SKM-1 (cell line): ENCODE measurements around the gene MED27.

Source experiments
- DNase-seq: peaks from one replicate; lab custom pipeline; 2025; ENCODE audit not compliant: unreplicated experiment; lab: John Stamatoyannopoulos, UW

The MED27 gene, protein sequence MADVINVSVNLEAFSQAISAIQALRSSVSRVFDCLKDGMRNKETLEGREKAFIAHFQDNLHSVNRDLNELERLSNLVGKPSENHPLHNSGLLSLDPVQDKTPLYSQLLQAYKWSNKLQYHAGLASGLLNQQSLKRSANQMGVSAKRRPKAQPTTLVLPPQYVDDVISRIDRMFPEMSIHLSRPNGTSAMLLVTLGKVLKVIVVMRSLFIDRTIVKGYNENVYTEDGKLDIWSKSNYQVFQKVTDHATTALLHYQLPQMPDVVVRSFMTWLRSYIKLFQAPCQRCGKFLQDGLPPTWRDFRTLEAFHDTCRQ

DNA sequence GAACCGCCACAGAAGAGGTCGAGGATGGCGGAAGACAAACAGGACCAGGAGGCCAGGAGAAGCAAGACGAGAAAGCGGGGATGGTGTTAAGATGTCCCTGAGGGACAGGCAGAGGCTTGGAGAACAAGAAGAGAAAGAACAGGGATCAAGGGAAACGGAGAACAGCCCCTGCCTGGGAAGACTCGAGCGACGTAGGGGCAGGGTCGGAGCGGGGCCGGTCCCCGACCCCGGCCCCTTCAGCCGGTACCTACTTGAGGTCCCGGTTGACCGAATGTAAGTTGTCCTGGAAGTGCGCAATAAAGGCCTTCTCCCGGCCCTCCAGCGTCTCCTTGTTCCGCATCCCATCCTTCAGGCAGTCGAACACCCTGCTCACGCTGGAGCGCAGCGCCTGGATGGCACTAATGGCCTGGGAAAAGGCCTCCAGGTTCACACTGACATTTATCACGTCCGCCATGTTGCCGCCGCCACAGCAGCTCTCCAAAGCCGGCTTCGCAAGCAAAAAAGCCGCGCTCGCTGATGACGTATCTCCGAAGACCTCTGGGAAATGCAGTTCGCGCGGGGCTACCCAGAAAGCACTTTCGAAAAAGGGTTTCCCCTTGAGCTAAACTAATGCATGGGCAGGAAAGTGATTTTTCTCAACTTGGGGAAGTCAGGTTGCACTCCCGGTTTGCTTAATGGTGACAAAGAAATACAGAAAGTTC, at the start of gene MED27:
TSS of gene MED27 (minus strand) at position 477 of the 701 bp plus-strand sequence. CDS start at position 454, 23 bp downstream.
- peak; percentile 82 for DNase-seq

DNA sequence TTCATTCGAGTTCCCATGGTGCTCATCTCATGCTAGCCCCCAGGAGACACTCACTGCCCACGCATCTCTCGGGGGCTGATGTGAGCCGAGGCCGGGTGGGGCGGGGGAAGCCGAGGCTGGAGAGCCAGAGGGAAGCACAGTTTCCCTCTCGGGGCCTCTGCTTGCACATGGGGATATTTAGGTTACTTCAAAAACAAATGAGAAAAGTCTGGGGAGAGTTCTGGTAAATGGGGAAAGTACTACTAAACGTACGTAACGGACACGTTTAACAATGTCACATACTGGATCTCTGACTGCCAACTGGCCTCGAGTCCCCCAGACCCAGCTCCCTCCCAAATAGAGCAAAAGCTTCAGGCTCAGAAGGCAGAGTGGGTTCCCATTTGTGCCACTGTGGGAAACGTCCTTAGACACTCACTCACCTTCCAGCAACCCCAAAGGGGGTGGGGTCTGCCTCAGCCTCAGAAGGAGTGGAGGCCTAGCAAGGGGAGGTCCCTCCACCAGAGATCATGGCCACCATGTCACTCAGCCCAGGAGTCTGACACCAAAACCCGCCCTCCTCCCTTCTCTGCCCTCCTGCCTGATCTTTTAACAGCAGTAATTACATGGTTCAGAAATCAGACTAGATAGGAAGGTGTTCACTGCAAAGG, 48.3 kb upstream of the MED27 start:
- no peak for DNase-seq

DNA sequence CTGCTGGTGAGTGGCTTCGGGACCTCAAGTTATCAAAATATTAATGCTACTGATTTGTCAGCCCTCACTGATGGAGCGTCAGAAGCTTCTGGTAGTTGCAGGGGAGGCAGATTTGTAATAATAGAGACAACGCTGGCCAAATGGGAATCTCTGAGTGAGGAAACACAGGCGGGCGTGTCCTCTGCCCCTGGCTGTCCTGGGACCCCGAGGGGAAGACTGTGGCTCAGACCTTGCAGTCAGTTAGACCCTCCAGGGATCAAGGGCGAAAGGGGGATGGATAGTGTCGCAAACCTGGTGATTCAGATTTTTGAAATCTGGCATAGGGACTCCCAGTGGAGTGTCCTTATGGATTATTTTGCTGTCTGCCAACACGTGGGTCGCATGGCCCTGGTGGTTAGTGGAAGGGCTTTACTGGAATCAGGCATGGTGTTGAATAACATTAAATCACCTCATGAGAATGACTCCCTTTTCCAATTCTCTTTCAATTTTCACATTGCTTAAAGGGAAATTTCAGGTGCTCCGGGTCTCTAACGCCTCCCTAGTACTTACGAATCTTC, 47.1 kb upstream of the MED27 start:
- DNase-seq, result no peak

DNA sequence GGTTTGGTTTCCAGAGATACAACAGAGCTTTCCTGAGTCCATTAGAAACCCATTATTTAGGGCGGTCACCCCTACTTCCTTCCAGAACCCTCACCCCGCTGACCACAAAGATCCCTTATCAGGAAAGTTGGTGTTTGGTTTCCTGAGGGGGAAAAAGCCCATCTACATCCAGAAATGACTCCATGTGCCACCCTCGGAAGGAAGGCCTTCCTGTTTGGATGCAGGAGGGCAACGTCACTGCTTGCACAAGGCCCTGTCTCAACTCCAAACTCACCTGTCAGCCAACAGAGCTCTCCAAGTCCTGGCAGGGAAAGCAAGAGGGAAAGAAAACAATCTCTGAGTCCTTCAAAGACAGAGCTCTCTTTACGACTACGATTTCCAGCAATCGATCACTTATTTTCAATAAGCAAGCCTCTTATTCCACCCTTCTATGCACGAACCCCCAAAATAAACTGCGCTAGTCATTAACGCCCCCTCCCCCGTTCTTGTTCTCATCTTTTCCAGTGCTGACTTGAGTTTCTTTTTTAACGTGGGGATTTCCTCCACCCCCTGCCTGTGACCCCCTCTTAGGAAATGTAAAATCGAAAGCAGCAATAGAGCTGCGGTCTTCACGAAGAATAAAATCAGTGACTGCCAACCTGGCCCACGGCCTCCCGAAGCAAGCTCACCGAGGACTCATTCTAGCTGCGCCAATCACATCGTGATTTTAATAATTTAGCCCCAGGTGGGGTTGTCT, 46.4 kb upstream of the MED27 start:
- DNase-seq, result no peak

DNA sequence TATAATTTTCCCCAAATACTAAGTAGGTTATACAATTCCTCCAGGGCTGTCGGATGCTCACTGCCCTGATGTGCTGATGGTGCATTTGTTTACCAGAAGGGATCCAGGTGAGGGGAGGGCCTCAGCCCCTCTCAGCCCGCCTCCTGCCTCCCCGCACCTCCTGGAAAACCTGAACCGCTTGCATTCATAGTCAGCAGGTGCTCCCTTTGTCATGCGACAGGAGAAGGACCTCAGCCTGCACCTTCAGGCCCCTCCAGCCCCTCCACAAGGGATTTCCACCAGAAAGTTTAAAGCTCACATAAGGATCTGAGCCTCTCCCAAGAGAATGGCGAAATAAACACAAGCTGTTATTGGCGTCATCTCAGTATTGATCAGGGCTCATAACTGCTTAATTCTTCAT, 45.7 kb upstream of the MED27 start:
- DNase-seq, result no peak

DNA sequence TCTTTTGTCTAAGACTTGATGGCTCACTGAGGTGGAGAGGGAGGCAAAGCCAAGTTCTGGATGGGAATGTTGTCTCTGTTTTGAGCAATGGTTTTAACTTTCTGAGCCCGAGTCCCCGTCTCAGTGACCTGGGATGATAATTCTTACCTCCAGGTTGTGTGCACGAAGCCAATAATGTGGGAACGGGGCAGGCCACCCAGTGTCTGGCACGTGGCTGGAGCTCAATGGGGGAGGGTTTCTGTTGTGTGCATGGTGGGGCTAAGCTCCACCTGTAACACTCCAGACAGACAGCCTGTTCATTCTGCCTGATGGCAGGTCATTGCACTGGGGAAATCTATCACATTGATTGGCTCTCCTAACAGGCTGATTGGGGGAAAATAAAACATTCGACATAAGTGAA, 45.1 kb upstream of the MED27 start:
- no peak for DNase-seq

DNA sequence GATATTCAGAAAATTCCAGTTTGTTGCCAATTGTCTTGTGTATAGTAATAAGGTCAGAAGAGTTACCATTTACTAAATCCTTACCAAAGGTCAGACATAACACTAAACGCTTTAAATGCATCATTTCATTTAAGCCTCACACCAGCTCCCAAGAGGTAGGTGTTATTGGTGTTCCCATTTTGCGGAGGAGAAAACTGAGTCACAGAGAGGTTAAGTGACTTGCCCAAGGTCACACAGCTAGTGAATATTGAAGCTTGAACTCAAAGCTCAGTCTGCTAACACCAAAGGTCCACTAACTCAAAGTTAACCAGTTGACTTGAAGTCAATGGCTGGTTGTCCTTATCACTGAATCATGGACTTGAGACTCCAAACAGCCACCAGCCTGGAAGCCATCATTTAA, 41.4 kb upstream of the MED27 start:
- DNase-seq, result no peak

DNA sequence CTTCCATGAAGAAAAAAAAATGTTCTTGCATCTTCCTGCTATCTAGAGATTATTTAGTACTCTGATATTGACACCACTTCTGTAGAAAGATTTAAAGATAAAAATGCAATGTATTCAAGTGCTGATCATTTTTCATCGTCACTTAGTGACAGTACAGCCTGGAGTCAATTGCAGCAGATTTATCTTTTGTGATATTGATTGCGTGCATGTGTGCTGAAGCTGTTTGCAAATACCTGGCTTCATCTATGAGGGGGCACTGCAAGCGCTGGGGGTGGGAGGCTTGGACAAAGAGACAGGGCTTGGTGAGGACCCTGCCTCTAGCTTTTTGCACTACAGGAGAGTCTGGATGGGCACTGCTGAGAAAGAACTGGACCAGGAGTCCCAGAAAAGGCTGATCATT, 38.0 kb upstream of the MED27 start:
- DNase-seq, result no peak

DNA sequence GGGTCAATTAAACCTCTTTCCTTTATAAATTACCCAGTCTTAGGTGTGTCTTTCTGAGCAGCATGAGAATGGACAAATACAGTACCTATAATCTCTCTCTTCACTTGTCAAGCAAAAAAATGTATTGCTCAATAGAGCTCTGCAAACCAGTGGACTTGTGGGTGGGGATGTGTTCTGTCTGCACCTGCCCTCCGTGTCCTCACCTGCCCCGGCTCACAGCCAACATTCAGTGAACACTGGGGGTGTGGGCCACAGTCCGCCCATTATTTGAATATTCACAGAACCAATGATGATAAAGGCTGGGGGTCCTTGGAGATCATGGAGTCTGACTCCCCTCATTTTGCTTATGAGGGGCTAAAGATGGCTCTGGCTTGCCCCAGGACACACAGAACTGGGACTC, 36.9 kb upstream of the MED27 start:
- no peak for DNase-seq

DNA sequence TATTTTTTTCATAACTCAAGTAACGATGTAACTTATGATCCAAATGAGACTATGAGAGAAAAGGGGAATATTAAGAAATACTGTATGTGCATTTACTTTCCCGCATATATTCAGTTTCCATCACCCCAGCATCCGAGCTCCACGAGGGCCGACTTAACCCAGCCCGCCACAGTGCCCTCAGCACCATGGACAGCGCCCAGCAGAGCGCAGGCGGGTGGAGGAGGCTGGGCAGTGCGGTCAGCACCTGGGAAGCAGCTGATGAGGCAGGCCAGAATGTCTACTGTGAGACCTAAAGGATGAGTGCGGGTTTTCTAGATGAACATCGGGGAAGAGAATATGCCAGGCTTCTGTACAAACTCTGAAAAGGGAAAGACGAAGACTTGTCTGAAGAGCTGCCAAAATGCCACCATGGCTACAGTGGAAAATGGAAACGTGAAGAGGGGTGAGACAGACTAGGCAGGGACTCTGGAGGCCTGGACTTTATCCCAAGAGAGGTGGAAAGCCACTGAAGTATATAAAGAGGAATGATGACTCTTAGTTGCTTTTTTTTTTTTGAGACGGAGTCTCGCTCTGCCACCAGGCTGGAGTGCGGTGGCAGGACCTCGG, 34.5 kb upstream of the MED27 start:
- DNase-seq, result no peak

DNA sequence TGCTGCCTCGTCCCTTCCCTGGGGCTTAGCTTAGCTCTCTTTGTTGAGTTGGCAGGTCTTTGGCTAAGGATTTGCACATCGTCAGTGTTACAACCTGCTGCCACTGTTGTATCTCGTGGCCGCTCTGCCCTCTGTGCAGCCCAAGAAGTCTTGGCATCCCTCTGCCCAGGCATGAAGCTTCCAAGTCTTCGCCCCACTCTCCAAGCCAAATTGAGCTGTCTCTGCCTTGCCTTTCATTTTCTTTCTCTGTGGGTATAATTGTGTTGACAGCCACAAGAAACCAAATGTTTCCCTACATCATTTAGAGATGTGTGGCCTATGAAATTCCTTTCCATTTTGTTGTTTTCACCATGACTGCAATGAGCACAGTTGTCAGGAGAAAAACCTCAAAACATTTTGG, 29.6 kb upstream of the MED27 start:
- DNase-seq, result no peak

DNA sequence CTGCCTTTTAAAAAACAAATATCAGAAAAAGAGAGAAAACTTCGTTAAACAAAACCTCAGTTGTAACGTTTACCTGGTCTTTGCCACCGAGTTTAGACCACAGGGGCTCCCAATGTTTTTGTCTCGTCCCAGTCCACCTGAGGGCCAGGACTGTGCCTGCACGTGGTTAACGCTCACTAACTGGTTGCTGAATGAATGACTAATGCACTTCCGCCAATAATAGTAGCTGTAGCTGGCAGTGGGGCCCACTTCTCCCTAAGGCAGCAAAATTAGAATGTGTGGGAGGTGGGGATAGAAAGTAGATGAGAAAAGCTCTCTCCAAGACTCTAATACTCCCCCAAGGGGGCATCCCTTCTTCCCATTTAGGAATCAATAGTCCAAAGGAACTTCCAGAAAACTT, 29.1 kb upstream of the MED27 start:
- DNase-seq, result no peak

DNA sequence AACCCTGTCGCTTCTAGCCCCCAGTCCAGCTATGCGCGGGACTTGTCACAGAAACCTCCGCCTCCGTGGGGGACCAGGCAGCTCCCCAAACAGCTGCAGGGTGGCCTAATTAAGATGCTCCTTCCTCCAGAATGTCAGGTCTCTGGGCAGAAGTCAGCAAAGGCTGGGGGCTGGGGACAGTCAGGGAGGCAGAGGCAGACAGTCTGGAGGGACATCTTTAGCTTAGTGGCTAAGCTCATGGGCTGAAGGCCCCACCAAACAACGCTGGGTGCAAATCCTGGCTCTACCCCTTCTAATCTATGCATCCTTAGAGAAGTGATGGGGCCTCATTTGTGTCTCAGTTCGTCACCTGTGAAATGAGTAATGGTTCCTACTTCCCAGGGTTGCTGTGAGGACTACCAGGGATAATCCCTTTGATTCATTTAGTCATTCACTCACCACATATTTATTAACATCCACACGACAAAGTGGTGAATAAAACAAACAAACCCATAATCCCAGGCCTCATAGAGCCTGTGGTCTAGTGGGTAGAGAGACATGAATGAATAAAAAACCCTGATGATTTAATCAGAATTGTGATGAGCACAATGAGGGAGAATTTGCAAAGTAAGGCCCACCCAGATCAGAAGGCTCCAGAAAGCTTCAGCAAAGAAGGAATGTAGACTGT, 20.2 kb upstream of the MED27 start:
- DNase-seq, result no peak

DNA sequence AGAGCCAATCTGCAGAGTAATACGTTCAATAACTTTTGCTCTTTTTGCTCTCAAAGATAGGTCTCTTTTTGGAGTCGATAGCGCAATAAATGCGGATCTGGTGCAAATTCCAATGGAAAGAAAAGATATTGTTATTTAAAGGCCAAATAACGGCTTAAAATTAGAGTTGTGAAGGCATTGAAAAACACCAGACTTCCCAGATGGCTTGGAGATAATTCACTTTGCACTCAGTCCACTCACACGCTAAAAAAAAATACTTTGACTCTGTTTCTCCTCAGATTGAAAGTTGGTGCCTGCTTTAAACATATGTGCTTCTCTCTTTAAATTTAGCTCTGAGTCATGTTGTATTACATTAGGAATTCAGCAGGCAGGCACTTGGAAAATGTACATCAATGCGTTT, 19.5 kb upstream of the MED27 start:
- no peak for DNase-seq

DNA sequence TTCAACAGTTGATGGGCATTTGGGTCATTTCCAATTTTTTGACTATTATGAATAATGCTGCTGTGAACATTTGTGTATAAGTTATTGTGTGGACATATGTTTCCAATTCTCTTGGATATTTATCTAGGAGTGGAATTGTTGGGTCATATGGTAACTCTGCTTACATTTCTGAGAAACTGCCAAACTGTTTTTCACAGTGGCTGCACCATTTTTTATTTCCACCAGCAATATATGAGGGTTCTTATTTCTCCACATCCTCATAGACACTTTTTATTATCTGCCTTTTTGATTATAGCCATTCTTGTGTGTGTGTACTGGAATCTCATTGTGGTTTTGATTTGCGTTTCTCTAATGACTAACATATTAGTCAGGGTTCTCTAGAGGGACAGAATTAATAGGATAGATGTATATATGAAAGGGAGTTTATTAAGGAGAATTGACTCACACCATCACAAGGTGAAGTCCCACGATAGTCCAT, 14.7 kb upstream of the MED27 start:
- DNase-seq, result no peak

DNA sequence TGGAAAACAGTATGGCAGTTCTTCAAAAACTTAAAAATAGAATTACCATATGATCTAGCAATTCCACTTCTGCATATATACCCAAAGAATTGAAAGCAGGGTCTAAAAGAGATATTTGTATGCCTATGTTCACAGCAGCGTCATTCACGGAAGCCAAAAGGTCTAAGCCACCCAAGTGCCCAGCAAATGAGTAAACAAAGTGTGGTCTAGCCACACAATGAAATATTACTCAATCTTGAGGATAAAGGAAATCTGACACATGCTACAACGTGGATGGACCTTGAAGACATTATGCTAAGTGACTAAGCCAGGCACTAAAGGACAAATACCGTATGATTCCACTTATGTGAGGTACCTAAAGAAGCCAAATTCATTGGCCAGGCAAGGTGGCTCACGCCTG, 11.1 kb upstream of the MED27 start:
- no peak for DNase-seq

DNA sequence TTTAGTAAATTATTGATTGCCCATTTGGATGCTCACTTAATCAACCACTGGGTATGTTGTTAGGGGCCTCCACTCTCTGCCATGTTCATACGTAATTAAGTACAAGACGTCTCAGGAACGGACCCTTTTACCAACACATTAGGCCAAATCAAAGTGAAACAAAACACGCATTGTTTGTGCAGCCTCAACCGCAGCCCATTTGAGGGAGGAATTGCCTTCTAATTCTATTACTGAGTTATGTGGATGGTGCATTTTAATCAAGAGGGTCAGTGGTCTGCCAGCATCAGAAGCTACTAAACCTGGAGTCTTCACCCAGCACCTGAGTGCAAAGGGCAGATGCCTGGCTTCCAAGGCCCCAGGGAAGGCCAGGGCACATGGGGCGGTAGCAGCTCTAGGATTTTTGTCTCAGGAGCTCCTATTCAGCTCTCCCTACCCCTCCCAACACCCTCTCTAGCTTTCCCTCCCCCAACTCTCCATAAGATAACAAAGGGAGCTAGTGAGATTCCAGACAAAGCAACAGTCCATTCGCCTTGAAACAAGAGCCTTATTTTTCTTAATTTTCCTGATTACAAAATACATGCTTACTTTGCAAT, 7.9 kb upstream of the MED27 start:
- DNase-seq, result no peak

DNA sequence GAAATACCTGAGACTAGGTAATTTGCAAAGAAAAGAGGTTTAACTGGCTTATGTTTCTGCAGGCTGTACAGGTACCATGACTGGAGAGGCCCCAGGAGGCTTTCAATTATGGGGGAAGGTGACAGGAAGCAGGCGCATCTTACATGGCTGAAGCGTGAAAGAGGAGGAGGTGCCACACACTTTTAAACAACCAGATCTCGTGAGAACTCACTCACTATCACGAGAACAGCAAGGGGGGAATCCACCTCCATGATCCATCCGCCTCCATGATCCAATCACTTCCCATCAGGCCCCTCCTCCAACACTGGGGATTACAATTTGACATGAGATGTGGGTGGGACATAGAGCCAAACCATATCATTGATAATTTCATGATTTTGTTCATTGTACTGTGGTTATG, 2.5 kb upstream of the MED27 start:
- DNase-seq, result no peak

DNA sequence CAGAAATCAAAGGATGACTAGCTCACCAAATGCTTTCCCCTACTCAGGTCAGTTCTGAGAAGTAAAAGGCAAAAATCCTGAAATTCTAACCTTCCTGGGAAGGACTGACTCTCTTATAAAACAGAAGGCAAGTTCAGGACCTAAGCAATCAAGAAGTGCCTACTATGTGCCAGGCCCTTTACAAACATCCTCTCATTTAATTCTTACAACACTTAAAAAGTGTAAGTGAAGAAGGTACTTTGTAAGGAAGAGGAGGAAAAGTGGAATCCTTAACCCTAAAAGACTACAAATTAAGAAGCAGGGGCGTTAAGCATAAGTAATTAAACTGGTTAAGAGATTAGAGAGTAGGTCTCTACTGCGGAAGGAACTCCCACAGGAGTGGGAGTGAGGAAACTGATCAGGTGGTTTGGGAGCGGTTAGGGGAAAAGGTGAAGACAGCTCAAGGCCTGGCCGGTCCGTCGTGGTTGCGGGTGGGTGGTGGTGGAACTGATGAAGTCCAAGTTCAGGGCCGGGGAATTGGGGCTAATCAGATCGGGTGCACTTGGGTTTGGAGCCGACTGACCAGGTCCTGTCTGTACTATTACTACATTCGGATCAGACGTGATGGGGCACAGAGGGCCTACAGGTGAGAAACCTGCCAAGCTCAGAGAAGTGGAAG, 839 bp downstream of the MED27 start:
- DNase-seq, result no peak
